Measurements from ENCODE around the gene MYO5B.
"Not testable (repeated sequence)": the region's sequence is repeated elsewhere in the genome, so short reads cannot be mapped to it uniquely, and the experiment has no call there.

MYO5B gene

DNA sequence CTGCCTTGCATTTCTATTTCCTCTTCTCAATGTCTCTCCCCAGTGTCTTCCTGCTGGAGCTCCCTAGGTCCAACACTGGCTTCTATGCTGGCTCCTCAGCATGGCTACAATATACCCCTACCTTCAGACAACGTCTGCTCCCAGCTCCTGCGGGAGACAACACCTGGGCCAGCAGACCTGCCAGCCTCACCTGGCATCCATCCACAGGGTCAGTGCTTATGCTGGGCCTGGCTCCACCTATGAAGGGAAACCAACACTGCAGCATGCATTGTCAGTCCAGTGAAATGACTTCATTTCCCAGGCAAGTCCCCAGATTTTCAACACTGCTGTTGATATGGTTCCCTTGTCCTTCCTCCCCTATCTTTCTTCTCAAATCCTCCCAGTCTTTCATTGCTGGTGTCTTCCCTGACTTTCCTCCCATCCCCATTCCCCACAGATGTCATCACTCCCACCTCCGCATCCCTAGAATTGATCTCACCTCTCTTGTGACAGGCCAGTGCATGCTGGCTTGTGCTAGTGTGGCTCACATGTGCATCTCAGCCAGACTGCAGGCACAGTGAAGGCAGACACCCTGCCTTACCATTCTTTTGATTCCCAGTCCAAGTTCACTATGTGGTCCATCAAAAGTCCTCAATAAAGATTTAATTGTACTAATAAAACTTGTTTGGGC lies 98.0 kb downstream of the MYO5B start:
- no peak for DNase-seq

DNA sequence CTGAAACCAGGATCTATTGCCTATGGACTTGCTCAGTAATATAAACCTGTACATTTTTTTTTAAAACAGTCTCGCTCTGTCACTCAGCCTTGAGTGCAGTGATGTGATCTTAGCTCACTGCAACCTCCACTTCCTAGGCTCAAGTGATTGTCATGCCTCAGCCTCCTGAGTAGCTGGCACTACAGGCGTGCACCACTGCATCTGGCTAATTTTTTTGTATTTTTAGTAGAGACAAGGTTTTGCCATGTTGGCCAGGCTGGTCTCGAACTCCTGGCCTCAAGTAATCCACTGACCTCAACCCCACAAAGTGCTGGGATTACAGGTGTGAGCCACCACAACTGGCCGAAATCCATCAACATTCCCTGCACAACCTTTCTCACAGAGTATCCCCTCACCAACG lies 100.2 kb downstream of the MYO5B start:
- not testable (repeated sequence) for DNase-seq

DNA sequence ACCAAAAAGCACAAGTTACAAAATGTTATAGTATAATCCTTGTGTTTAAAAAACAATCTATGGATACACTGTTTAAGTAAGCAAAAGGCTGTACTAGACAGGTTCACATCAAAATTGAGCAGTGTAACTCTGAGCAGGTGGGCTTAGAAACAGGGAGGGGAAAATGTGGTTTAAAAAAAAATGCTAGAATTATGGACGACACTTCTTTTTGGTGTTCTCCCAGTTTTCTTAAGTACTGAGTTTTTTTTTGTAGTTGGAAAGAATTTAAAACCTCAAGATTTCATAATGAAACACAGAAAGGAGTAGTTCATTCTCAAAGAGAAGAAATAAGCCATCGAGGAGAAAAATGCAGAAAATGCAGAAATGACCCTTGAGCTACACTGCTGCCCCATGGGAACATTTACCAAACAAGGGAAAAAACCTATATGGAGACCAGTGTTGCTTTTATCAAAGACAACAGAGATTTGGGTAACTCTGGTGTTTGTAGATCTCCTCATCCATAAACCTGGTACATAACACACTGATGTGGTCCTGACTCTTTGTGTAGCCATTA lies 100.7 kb downstream of the MYO5B start:
- DNase-seq = no peak

DNA sequence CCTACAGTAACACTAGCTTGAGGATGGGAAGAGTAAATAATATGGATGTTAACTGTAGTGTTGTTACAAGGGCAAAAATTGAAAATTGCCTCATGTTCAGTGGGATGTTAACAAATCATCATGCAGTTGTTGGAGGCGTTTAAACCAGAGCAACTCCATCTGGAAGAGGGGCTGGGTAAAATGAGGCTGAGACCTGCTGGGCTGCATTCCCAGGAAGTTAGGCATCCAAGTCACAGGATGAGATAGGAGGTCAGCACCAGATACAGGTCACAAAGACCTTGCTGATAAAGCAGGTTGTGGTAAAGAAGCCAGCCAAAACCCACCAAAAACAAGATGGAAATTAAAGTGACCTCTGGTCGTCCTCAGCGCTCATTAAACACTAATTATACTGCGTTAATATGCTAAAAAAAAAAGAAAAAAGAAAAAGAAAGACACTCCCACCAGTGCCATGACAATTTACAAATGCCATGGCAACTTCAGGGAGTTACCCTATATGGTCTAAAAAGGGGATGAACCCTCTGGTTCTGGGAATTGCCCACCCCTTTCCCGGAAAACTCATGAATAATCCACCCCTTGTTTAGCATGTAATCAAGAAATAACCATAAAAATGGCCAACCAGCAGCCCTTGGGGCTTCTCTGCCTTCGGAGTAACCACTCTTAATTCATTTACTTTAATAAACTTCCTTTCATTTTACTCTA lies 101.4 kb downstream of the MYO5B start:
- no peak for DNase-seq

DNA sequence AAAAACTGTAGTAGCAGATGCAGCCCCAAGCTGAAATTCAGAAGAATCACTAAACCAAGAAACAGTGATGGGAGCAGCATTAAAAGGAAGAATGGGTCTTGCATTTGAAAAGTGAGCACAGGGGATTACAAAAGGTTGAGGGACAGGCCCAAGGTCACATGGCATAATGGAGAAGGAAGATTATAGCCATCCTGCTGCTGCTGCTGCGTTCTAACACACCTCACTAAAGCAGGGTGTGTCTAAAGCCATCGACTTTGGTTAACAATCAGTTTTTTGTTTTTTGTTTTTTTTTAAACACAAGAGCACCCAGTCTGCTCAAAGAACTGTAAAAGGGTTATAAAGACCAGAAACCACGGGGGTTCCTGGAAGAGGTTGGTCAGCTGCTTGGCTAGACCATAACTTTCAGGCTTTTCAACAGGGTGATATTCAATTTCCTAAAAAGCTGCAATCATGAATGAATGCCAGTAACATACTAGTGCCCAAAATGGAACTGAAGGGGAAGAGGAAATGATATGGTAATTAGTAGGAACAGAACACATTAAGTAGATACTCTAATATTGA lies 102.6 kb downstream of the MYO5B start:
- no peak for DNase-seq

DNA sequence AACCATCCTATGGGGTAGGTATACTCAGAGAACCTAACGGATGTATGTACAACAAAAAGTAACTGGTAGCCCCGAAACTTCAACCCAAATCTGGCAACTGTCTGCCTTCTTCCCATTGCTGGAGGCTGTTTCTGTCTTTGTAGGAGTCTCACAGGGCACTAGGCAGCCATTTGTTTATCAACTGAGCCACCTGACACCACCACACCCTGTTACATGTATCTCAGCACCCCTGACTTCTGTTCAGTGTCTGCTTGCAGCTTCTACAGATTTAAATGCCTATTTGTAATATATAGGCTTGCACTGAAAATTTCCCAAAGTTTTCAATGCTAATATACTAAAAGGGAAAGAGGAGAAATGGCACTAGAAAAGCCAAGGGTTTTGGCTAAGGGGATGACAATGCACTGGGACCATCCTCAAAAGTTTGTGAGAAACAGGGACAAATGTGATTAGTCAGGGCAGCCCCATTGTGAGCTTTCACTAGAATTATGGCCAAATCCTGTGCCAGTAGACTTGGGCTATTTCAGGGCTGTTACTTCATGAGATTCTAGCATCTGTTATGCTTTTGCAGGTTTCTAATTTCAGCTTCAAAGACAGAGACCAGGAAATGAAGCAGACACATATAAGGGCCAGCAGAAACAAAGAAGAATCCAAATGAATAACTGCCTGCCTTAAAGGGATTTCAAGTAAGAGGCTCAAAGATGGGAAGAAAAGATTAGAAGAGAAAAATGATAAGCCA lies 103.3 kb downstream of the MYO5B start:
- DNase-seq = no peak

DNA sequence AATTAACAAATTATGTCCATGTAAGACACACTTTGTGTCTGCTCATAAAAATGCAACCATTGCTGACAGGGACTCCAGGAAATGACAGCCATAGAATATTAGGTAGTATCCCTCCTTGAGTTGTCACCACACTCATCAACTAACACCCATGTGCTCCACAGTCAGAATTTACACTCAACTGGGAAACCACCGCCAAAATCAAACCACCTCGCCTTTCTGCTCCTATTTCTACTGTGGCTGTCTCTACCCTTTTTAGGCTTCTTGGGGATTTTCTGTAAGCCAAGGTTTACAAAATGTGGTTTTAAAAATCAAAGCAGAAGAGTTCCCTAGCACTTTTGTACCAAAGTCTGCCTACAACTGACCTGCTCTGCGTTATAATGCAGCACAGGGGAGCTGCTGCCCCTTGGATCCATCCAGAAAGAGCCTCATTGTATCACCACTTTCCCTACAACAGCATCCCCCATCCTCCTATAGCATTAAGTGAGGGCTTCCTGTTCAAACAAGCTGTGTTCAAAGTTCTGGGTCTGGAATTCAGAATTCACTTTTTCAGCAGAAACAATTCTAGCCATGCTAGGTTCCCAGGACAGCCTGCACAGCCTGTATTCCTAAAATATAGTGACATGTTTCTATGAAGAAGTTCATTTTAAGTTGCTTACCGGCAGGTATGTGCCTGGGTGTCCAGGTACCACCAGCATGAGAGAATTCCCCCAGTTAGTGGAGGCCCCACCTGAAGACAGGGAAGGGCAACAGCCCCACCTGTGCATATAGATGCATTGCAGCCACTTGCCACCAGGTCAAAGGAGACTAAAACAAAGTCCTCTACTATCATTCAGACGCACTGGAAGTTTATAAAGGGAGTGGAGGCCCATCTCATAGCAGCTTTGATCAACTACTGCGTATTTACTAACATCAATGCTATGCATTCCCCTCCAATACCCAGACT lies 104.3 kb downstream of the MYO5B start:
- no peak for DNase-seq

DNA sequence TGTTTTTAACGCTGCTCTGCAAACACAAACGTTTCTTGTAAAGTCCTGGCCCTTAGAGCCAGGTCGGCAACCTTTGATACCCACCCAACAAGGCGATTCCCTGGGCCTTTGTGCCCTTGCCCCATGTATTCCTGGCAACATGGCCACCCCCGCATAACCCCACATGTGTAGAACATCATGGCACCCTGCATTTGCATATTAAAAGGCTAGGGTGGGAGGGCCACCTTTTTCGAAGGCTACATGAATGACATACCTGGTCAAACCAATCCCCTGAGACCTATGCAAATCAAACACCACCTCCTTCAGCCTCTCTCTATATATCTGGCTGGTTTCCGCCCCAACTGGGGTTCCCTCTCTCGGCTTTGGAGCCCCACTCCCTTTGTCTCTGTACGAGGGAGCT lies 105.2 kb downstream of the MYO5B start:
- no peak for DNase-seq

DNA sequence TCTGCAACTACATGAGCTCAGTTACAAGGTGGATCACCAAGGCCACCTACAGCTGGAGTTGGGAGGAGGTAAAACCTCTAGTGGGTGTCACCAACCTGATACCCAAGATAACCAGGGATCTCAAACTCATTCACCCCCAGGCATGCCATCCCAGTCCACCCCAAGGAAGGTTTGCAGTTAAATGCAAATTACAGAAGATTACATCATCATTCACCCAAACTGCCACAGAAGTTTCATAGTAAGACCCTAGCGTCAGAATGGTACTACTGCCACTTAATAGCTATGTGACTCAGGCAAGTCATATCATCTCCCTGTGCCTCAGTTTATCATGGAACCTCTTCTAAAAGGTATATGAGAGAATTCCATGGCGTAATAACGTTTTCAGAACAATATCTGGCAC lies 111.2 kb downstream of the MYO5B start:
- no peak for DNase-seq

DNA sequence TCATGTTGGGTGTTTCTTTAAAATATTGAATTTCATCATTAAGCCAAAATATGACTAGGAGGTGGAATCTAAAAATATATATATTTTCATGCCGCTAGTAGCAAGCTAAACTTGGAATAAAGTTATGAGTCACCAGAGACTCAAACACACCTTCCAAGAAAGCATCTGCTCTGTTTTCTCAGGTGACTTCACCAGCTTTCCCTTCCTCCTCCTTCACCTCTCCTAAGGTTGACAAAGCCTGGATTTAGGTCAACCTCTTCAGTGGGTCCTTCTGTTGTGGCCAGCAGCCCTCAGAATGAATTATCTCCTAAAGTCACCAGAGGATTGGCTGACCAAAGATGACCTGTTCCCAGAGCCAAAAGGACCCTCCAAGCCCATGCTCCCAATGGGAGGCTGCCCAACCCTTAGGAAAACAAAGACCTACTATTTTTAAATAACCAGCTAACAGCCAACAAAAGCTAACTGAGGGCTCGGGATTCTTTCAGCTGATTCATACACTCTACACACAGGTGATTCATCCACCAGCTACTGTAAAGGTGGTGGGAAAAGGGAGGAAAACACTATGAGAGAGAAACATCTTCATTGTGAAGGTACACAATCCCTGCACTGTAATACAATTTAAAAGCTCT lies 113.9 kb downstream of the MYO5B start:
- no peak for DNase-seq

DNA sequence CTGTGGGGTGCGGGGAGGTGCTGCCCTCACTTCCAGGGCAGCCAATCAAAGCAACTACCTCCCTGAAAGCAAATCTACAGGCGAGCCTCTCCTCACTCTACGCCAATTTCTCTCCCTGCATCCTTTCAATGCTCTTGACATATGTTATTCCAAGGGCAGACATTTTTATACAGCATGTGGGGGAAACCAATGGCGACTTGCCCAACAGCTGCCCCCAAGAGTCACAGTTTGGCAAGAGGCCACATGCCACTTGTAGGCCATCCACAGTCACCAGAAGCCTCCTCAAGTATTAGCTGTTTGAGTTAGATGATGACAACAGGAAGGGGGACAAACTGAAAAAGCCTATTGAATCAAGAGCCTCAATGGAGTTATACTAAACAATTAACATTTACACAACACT lies 114.6 kb downstream of the MYO5B start:
- no peak for DNase-seq

DNA sequence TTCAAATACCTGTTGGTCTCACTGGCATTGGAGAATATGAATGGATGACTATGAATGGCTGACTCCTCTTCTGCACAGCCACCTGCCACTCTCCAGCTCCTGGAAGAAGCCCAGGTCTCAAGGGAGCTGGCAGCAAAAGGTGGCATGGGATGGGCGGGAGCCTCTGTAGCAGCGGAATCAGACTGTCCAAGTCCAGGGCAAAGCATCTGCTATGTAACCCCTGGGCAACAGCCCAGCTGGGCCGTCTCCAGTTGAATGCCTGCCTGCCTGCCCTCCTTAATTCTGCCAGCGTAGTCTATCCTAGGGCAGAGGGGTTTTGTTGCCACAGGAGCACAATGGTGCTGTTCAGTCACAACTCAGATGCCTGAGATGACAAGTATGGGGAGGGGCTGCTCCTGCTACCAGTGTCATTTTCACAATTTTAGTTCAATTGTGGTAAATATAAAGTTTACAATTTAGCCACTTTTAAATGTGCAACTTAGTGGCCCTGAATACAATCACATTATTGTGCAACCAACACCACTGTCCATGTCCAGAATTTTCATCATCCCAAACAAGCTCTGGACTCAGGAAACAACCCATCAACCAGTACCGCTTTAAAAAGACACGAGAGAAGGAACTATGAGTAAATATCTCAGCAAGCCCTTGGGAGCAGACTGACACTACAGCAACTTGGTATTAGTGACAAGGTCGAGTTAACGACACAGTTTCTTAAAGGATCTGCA lies 115.2 kb downstream of the MYO5B start:
- peak; percentile 67 for DNase-seq

DNA sequence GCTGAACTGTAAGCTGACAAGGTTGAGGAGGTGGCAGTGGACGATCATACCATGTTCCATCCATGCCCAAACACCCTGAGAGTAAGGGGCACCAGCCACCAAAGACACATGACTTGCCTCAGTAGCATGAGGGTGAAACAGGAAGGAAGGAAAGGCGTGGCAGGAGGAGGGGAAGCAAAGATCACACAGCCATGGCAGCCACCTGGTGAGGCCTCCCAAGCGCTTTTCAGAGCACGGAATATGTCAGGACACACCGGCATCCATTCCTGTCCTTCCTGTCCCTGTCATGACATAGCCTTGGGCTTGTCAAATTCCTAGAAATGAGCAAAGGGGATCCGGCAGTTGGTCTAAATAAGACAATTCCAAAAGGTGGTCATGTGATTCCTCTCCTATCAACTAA lies 118.7 kb downstream of the MYO5B start:
- no peak for DNase-seq

DNA sequence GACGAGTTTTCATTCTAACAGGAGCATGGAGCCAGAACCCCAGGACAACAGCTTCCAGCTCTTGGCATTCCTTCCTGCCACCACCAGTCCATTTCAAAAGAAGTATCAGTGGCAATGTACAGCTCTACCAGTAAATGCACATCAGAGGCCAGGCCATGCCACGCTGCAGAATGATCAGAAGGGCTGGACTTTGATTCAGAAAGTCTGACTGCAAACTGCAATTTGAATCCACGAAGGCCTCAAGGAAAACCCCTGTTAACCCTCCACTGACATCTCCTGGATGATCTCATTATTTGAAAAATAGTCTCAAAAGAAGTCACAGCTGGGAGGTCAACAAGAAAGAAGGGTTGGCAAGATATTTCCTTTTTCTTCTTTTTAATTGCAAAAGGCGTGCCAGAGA lies 119.2 kb downstream of the MYO5B start:
- no peak for DNase-seq

DNA sequence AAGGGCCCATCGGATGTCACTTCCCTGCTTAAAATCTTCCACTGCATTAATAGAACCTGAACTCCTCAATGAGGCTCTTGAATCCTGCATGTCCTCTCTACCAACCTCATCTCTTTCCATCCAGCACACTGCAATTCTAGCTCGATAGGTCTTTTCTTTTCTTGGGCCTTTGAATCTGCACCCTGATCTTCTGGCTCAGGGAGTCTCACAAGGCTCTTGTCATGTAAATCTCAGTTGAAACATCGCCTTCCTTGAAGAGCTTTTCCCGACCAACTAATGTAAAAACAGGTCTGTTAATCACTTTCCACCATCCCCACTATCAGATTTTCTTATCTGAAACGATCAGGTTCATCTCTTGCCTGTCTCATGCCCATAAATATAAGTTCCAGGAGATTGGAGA lies 120.5 kb downstream of the MYO5B start:
- DNase-seq = no peak

DNA sequence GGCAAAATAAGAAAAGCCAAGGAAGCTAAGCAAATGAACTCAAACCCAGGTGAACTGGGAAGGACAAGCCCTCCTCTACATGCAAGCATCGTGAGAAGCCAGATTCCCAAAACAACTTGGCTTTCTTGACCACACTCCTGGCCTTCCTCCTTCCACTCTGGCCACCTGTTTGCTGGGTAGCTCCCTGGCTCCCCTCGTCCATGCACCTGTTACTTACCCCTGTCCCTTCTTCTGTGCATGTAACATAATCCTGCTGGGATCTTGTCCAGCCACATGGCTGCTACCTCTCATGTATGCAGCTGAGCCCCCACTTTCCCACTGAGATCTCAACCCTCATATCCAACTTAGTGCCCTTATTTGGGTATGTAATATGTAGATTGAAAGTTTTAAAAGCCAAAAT lies 121.6 kb downstream of the MYO5B start:
- DNase-seq = no peak

DNA sequence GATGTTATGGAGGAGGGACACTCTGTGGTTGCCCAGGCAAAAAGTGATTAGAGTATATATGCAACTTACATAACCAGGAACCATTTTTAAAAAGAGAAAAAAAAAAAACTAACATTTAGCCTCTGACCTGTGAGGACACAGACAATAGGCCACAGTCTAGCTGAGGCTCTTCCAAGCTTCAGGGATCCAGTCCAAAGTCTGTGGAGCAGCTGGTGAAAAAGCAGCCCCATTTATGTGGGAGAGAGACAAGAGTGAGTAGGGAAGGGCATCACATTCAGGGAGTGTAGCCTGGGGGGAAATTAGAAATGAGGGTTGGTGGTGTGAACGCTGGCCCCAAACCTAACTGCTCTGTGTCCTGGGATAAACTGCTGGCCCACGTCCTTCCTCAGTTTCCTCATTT lies 122.8 kb downstream of the MYO5B start:
- no peak for DNase-seq

DNA sequence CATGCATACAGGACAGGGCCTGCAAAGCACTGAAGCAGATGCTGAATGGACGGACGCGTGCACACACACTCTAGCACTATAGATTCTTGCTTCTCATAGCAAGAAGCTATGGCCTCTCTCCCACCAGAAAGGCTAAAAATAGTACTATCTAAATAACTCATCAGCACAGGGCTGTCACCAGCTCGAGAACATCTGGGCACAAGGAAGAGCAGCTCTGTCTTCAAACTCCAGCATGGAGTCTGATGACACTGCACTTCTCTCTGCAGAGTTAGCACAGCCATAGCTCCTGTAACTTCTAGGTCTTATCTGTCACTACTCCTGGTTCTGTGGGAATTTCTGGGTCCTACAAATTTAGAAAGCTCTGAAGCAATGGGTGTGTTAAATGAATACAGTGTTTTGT lies 123.5 kb downstream of the MYO5B start:
- no peak for DNase-seq

DNA sequence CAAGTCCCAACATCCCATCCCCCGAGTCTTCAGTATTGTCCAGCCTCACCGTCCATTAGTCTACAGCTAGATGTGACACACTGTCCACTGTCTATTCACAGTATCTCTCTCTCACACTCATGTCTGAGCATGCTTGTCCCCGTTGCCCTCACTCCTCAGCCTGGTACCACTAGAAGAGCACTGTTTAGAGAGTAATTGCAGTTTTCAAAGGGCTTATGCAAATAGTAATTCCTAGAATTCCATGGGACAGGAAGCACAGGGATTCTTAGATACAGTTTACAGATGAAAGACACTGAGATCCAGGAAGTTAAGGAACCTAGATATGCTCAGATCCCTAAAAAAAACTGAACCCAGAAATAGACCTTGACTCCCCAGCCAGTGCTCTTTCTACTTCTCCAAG lies 125.5 kb downstream of the MYO5B start:
- DNase-seq = no peak

DNA sequence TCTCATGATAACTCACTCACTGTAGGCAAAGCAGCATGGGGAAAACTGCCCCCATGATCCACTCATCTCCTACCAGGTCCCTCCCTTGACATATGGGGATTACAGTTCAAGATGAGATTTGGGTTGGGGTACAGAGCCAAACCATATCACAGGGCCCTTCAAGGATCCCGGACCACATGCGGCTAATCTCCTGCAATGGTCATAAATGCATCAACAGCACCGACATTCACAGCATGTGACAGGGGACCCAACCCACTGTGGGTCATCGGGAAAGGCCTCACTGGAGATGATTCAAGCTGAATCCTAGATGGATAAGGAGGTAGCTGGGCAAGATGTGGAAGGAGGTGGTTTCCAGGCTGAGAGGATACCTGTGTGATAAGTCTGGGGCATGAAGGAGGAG lies 129.4 kb downstream of the MYO5B start:
- DNase-seq = no peak

DNA sequence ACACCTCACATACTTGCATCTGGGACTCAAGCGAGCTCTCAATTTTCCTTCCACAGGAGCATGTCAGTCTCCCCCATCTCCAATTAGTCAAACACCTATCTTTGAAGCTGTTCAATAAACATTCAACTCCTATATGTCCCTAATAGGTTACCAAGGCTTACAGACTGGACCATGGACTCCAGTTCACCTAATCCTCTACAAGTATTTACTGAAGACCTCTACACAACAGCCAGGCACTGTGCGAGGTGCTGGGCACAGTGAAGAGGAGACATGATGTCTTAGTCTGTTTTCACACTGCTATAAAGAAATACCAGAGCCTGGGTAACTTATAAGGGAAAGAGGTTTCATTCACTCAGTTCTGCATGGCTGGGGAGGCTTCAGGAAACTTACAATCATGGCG lies 129.9 kb downstream of the MYO5B start:
- DNase-seq = no peak

All from NCI-H446 treated with DMSO at 0.1 percent for 48 hours (cell line).